Upper lobe of left lung (tissue), 4 donors: ENCODE results near the gene FRMPD4.

ENCODE experiments used
- EP300 ChIP-seq, 4 donors: sonication (generic); formaldehyde crosslinking; IDR thresholded peaks; one replicate each; pipeline ENCODE4 v1.5.1; 2017; ENCODE audit warnings: antibody characterized with exemption in 4 of 4, control low read depth in 2 of 4
- POLR2A ChIP-seq, 4 donors: fragments of 450-650 bp; IDR thresholded peaks; one replicate each; pipeline ENCODE4 v1.5.1; 2016 to 2017; ENCODE audit warnings: antibody characterized with exemption in 4 of 4, mild to moderate bottlenecking in 2 of 4
- POLR2AphosphoS5 ChIP-seq, 2 donors: sonication (generic); formaldehyde crosslinking; IDR thresholded peaks; one replicate each; pipeline ENCODE4 v1.5.1; 2017; ENCODE audit warnings: antibody characterized with exemption in 2 of 2
- TF ChIP-seq, protein P1 (sequence below), 6 experiments: fragments of 450-650 bp in 4 of 6; fragments of 200-600 bp in 2 of 6; sonication (generic) in 2 of 6; IDR thresholded peaks; one replicate each; pipeline ENCODE4 v1.5.1; 2016 to 2019; ENCODE audit warnings: antibody characterized with exemption in 6 of 6

DNA sequence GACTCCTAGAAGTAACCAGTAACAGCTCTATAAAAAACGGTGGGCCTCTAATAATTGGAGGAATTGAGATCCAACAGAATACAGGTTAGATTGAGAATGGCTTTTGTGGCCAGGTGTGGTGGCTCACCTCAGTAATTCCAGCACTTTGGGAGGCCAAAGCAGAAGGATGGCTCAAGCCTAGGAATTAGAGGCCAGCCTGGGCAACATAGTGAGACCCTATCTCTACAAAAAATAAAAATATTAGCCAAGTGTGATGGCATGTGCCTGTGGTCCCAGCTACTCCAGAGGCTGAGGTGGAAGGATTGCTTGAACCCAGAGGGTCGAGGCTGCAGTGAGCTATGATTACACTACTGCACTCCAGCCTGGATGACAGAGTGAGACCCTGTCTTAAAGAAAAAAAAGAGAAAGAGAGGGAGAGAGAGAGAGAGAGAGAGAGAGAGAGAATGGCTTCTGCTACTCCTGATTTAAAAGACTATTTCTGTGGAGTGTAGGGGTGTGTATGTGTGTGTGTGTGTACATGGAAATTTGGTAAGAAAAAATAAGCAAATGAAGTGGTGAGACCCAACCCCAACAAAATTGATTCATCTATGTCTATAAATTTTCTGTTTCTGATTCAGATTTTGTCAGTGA, 89.3 kb downstream of the FRMPD4 start:
- TF ChIP-seq, protein P1, sequence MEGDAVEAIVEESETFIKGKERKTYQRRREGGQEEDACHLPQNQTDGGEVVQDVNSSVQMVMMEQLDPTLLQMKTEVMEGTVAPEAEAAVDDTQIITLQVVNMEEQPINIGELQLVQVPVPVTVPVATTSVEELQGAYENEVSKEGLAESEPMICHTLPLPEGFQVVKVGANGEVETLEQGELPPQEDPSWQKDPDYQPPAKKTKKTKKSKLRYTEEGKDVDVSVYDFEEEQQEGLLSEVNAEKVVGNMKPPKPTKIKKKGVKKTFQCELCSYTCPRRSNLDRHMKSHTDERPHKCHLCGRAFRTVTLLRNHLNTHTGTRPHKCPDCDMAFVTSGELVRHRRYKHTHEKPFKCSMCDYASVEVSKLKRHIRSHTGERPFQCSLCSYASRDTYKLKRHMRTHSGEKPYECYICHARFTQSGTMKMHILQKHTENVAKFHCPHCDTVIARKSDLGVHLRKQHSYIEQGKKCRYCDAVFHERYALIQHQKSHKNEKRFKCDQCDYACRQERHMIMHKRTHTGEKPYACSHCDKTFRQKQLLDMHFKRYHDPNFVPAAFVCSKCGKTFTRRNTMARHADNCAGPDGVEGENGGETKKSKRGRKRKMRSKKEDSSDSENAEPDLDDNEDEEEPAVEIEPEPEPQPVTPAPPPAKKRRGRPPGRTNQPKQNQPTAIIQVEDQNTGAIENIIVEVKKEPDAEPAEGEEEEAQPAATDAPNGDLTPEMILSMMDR (IDR thresholded peaks at IDR 0.05): no peak
- TF ChIP-seq POLR2AphosphoS5 (IDR thresholded peaks at IDR 0.05) (no peak), EP300 (IDR thresholded peaks at IDR 0.05) (no peak), POLR2A (IDR thresholded peaks at IDR 0.05) (no peak)
